GM19099 (cell line): Measurements from ENCODE around the gene PCP2.

ENCODE experiments used
- POLR2A ChIP-seq: IDR thresholded peaks from 3 replicates; pipeline ENCODE4 v1.6.1; 2011; ENCODE audit warnings: low read depth; ENCODE audit not compliant: insufficient read length; ENCODE audit errors: extremely low read depth

The PCP2 gene

GRCh38 chr19:7635670-7636069 lies 2.2 kb upstream of the PCP2 start:
- TF ChIP-seq POLR2A = no peak

GRCh38 chr19:7632340-7633203 lies 947 bp downstream of the PCP2 start:
- TF ChIP-seq POLR2A = no peak

GRCh38 chr19:7631577-7631976 lies 1.9 kb downstream of the PCP2 start:
- TF ChIP-seq POLR2A = no peak

GRCh38 chr19:7629347-7630054 lies 4.0 kb downstream of the PCP2 start, which contains the start of the genes PET100 and XAB2:
TSS of gene PET100 (plus strand) at chr19:7629793. CDS start at chr19:7629834, 41 bp downstream.
TSS of gene XAB2 (minus strand) at chr19:7629545. CDS start at chr19:7629527, 18 bp downstream.
- peak; percentile 59 for TF ChIP-seq POLR2A

GRCh38 chr19:7628589-7629311 lies 4.8 kb downstream of the PCP2 start:
- no peak for TF ChIP-seq POLR2A

- TF ChIP-seq POLR2A = no peak
Observed at GRCh38 chr19:7627166-7627565, 6.4 kb downstream of the PCP2 start.

GRCh38 chr19:7625763-7626372 lies 7.7 kb downstream of the PCP2 start:
- no peak for TF ChIP-seq POLR2A

GRCh38 chr19:7624810-7625209 lies 8.7 kb downstream of the PCP2 start:
- no peak for TF ChIP-seq POLR2A

GRCh38 chr19:7623725-7624603 lies 9.6 kb downstream of the PCP2 start:
- TF ChIP-seq POLR2A = no peak

GRCh38 chr19:7622933-7623685 lies 10.4 kb downstream of the PCP2 start:
- TF ChIP-seq POLR2A = no peak

- no peak for TF ChIP-seq POLR2A
Observed at GRCh38 chr19:7620442-7621412, 12.8 kb downstream of the PCP2 start.
